Activated B cell treated with CpG ODN at 0.5 μM for 24 hours (primary cell): ENCODE data around the gene WBP2. TPM values are rescaled to one million over a fixed set of nuclear protein-coding genes. Genes with fewer than 3 reads are reported as not detected.
"Not testable (repeated sequence)": the region's sequence is repeated elsewhere in the genome, so short reads cannot be mapped to it uniquely, and the experiment has no call there.

Source experiments
- ATAC-seq: fragments of 200-7000 bp; cut with Tn5 transposase; one replicate; pipeline ENCODE4 v1.10.0; 2021; ENCODE audit warnings: low read depth, mild to moderate bottlenecking, moderate library complexity
- CTCF ChIA-PET: fragments of 350-600 bp; sonication (Branson Sonifier 250); formaldehyde crosslinking; loops from one replicate; lab custom pipeline; 2021; ENCODE audit warnings: antibody characterized with exemption; lab: Charles Lee
- POLR2A ChIA-PET: fragments of 350-600 bp; sonication (Branson Sonifier 250); formaldehyde crosslinking; loops from one replicate; lab custom pipeline; 2021; ENCODE audit warnings: antibody characterized with exemption; lab: Charles Lee
- DNase-seq: peaks from one replicate; pipeline ENCODE4 v3.0.0; 2022
- H3K27ac Mint-ChIP-seq: one replicate; pipeline ENCODE4 v1.8.0; 2020; ENCODE audit warnings: mixed read lengths
- H3K27me3 Mint-ChIP-seq: one replicate; pipeline ENCODE4 v1.8.0; 2021; ENCODE audit warnings: mixed read lengths
- H3K36me3 Mint-ChIP-seq: one replicate; pipeline ENCODE4 v1.8.0; 2021; ENCODE audit warnings: low read depth, mixed read lengths
- H3K4me1 Mint-ChIP-seq: one replicate; pipeline ENCODE4 v1.8.0; 2021; ENCODE audit warnings: mixed read lengths
- H3K4me3 Mint-ChIP-seq: one replicate; pipeline ENCODE4 v1.8.0; 2020; ENCODE audit warnings: mild to moderate bottlenecking, mixed read lengths
- H3K9me3 Mint-ChIP-seq: one replicate; pipeline ENCODE4 v1.8.0; 2020; ENCODE audit warnings: mixed read lengths
- CTCF ChIP-seq: fragments of 200-600 bp; IDR thresholded peaks from one replicate; pipeline ENCODE4 v1.8.0; 2022; ENCODE audit warnings: antibody characterized with exemption, mild to moderate bottlenecking
- intact Hi-C: fragments of 100-400 bp; cut with micrococcal nuclease; formaldehyde crosslinking; loops from one replicate; pipeline ENCODE4 v1.15.1; 2024
- total RNA-seq: library from RNA; stranded (reverse); gene quantifications from 2 replicates; pipeline ENCODE4 v1.2.3, GENCODE V29; 2022

The WBP2 gene
- total RNA-seq, 1 donor from 2014 or later, result 66.0 TPM

- Mint-ChIP-seq H3K4me1 (peaks cover 27% of the 10 kb centered on the region), H3K9me3 (no peaks in the 10 kb centered on the region), H3K4me3 (peak overlapping the region; percentile 28), H3K36me3 (no peaks in the 10 kb centered on the region), H3K27ac (peak overlapping the region; percentile 86), H3K27me3 (no peaks in the 10 kb centered on the region)
- POLR2A ChIA-PET, result interaction anchor here (0.6 to 3.4 kb wide), 9 partner anchors 9 to 85 kb away, joined by 3 to 27 read pairs (median 4); partner anchors contain the start of genes UNC13D and WBP2
- ATAC-seq (peak; percentile 90), DNase-seq (peak; percentile 52)
- intact Hi-C loops, result loop anchor here (1.0 kb wide), 2 partner anchors 9 to 13 kb away; partner anchors contain the start of gene WBP2
- no peak for TF ChIP-seq CTCF
- CTCF ChIA-PET, result interaction anchor here (0.8 to 2.1 kb wide), 4 partner anchors 8 to 17 kb away, joined by 3 to 9 read pairs (median 4); partner anchors contain the start of gene WBP2
These were observed 9.3 kb upstream of the WBP2 start for GRCh38 chr17:75864448-75864871.

GRCh38 chr17:75861927-75862317 is 6.8 kb upstream of the WBP2 start:
- ChIA-PET CTCF (interaction anchor here (0.7 to 1.2 kb wide), 2 partner anchors 16 to 35 kb away, joined by 3 to 4 read pairs; partner anchors contain the start of gene TRIM65), POLR2A (interaction anchor here (0.8 to 1.5 kb wide), 2 partner anchors 32 to 96 kb away, joined by 3 to 4 read pairs; partner anchors contain the start of gene GALK1)
- ATAC-seq (no peak), DNase-seq (no peak)
- Mint-ChIP-seq H3K9me3 (no peaks in the 10 kb centered on the region), H3K4me1 (peaks cover 46% of the 10 kb centered on the region), H3K4me3 (no peak overlapping the region), H3K36me3 (no peaks in the 10 kb centered on the region), H3K27ac (no peak overlapping the region), H3K27me3 (no peaks in the 10 kb centered on the region)
- intact Hi-C loops, result no loop called here
- no peak for TF ChIP-seq CTCF

- intact Hi-C loops, result loop anchor here (5.0 kb wide), 3 partner anchors 413 to 677 kb away; partner anchors contain the start of genes PRPSAP1 and SUMO2
- CTCF ChIA-PET, result interaction anchor here (0.7 to 1.7 kb wide), 3 partner anchors 20 to 94 kb away, joined by 3 to 12 read pairs (median 5); partner anchors contain the start of genes GALK1 and TRIM65
- not testable (repeated sequence) for DNase-seq, H3K4me3 Mint-ChIP-seq, H3K27me3 Mint-ChIP-seq, H3K9me3 Mint-ChIP-seq, ATAC-seq, H3K36me3 Mint-ChIP-seq
- Mint-ChIP-seq H3K4me1 (peaks cover 43% of the 10 kb centered on the region), H3K27ac (peak overlapping the region; percentile 42)
- POLR2A ChIA-PET, result interaction anchor here (0.6 to 6.5 kb wide), 9 partner anchors 15 to 696 kb away, joined by 5 to 129 read pairs (median 10); partner anchors contain the start of genes MRPL38, TRIM47, TRIM65 and UNC13D
These were observed 4.2 kb upstream of the WBP2 start for GRCh38 chr17:75859358-75859757.

GRCh38 chr17:75856062-75856756 is 1.1 kb upstream of the WBP2 start:
- Mint-ChIP-seq H3K4me1 (peaks cover 49% of the 10 kb centered on the region), H3K36me3 (peaks cover 7% of the 10 kb centered on the region), H3K4me3 (no peak overlapping the region), H3K27me3 (no peaks in the 10 kb centered on the region), H3K9me3 (no peaks in the 10 kb centered on the region), H3K27ac (peak overlapping the region; percentile 79)
- CTCF ChIA-PET, result interaction anchor here (0.8 to 4.4 kb wide), 7 partner anchors 8 to 92 kb away, joined by 3 to 34 read pairs (median 3); partner anchors contain the start of genes GALK1, TRIM47 and TRIM65
- ATAC-seq, result no peak
- no peak for TF ChIP-seq CTCF
- intact Hi-C loops, result loop anchor here (5.0 kb wide), 3 partner anchors 416 to 674 kb away; partner anchors contain the start of genes PRPSAP1 and SUMO2
- POLR2A ChIA-PET, result interaction anchor here (0.5 to 6.5 kb wide), 23 partner anchors 8 to 843 kb away, joined by 3 to 129 read pairs (median 7); partner anchors contain the start of genes ACOX1, GALK1, MRPL38 and MRPL58
- no peak for DNase-seq

GRCh38 chr17:75854881-75855309 is 240 bp downstream of the WBP2 start:
- intact Hi-C loops, result loop anchor here (1.0 to 5.0 kb wide), 12 partner anchors 9 to 673 kb away; partner anchors contain the start of genes ACOX1, FBF1, MRPL38 and PRPSAP1
- TF ChIP-seq CTCF, result no peak
- peak; percentile 5 for ATAC-seq
- H3K9me3 Mint-ChIP-seq, result no peaks in the 10 kb centered on the region
- CTCF ChIA-PET, result interaction anchor here (0.9 to 4.4 kb wide), 11 partner anchors 9 to 222 kb away, joined by 3 to 34 read pairs (median 4); partner anchors contain the start of genes GALK1, MRPL38, SMIM5 and TRIM47
- peaks cover 48% of the 10 kb centered on the region for H3K4me1 Mint-ChIP-seq
- no peak overlapping the region for H3K4me3 Mint-ChIP-seq
- POLR2A ChIA-PET, result interaction anchor here (0.5 to 6.5 kb wide), 44 partner anchors 10 to 842 kb away, joined by 3 to 129 read pairs (median 6); partner anchors contain the start of genes ACOX1, GALK1, MRPL38 and MRPL58
- H3K27me3 Mint-ChIP-seq, result no peaks in the 10 kb centered on the region
- no peak overlapping the region for H3K27ac Mint-ChIP-seq
- H3K36me3 Mint-ChIP-seq, result peaks cover 19% of the 10 kb centered on the region
- DNase-seq, result no peak
